ENCODE results near the gene QSOX1. TPM values are rescaled to one million over a fixed set of nuclear protein-coding genes. Genes with fewer than 3 reads are reported as not detected.

QSOX1 gene
- total RNA-seq, 1 experiment from 2014 or later, result 226 TPM

- intact Hi-C loops (cut with micrococcal nuclease; ENCODE audit: unreplicated experiment), result no loop called here
- ChIA-PET CTCF (interaction anchor here (0.5 to 0.7 kb wide), 2 partner anchors 60 to 524 kb away, joined by 3 to 5 read pairs; no protein-coding TSS in a partner anchor), POLR2A (ENCODE audit: unreplicated experiment) (interaction anchor here (0.7 kb wide), 1 partner anchor 298 kb away, joined by 4 read pairs; no protein-coding TSS in a partner anchor)
- peak overlapping the region; percentile 78 for H3K4me3 ChIP-seq
- peaks cover 24% of the 10 kb centered on the region for H3K27me3 ChIP-seq (ENCODE audit: insufficient read depth, low read depth)
- H3K79me2 ChIP-seq (ENCODE audit: low read depth), result no peaks in the 10 kb centered on the region
- peak overlapping the region; percentile 92 for H2AFZ ChIP-seq
- H3K4me2 ChIP-seq, result peak overlapping the region; percentile 100
- no peaks in the 10 kb centered on the region for H3K9me2 ChIP-seq (ENCODE audit: insufficient read depth)
- H3K27ac ChIP-seq, result no peak overlapping the region
- no peaks in the 10 kb centered on the region for H3K9me3 ChIP-seq (ENCODE audit: insufficient read depth, low read depth)
- no TSS peak for BruUV-seq (replicated peaks)
- peak; percentile 55 to 63 for DNase-seq
- H3K4me1 ChIP-seq (replicated peaks; ENCODE audit: insufficient read depth), result 0 out of 2 replicates have a peak, but pooled peaks cover 4% of the 10 kb centered on the region
- no peak for TF ChIP-seq CTCF (conservative IDR thresholded peaks at IDR 0.05)
- TF ChIP-seq EZH2 (IDR thresholded peaks at IDR 0.05; ENCODE audit: low read depth), result no peak
- no peaks in the 10 kb centered on the region for H3K36me3 ChIP-seq (ENCODE audit: low read depth)
- no peaks in the 10 kb centered on the region for H4K20me1 ChIP-seq (ENCODE audit: insufficient read depth)
- H3F3A ChIP-seq (ENCODE audit: insufficient read depth, low read depth), result peaks cover 10% of the 10 kb centered on the region; the same call in 1 of the 2 replicates
Observed at GRCh38 chr1:180230791-180231505, 76.3 kb downstream of the QSOX1 start.

- CTCF ChIA-PET, result interaction anchor here (0.7 kb wide), 1 partner anchor 61 kb away, joined by 5 read pairs; no protein-coding TSS in a partner anchor
- DNase-seq, result peak; percentile 57 to 82
- Histone ChIP-seq H3K4me1 (replicated peaks; ENCODE audit: insufficient read depth) (0 out of 2 replicates have a peak, but pooled peaks cover 4% of the 10 kb centered on the region), H3K4me2 (peak overlapping the region; percentile 100), H3K9me2 (ENCODE audit: insufficient read depth) (no peaks in the 10 kb centered on the region), H3K27me3 (ENCODE audit: insufficient read depth, low read depth) (peaks cover 22% of the 10 kb centered on the region), H3K27ac (no peak overlapping the region), H4K20me1 (ENCODE audit: insufficient read depth) (no peaks in the 10 kb centered on the region), H2AFZ (peak overlapping the region; percentile 92), H3K4me3 (peak overlapping the region; percentile 78), H3F3A (ENCODE audit: insufficient read depth, low read depth) (peaks cover 10% of the 10 kb centered on the region; the same call in 1 of the 2 replicates), H3K79me2 (ENCODE audit: low read depth) (no peaks in the 10 kb centered on the region), H3K9me3 (ENCODE audit: insufficient read depth, low read depth) (no peaks in the 10 kb centered on the region), H3K36me3 (ENCODE audit: low read depth) (no peaks in the 10 kb centered on the region)
- POLR2A ChIA-PET (ENCODE audit: unreplicated experiment), result interaction anchor here (0.7 kb wide), 1 partner anchor 298 kb away, joined by 4 read pairs; no protein-coding TSS in a partner anchor
- BruUV-seq (replicated peaks), result no TSS peak
- no peak for TF ChIP-seq EZH2 (IDR thresholded peaks at IDR 0.05; ENCODE audit: low read depth)
- TF ChIP-seq CTCF (conservative IDR thresholded peaks at IDR 0.05), result peak; percentile 25; the same call in 1 of the 2 replicates
- intact Hi-C loops (cut with micrococcal nuclease; ENCODE audit: unreplicated experiment), result no loop called here
Observed at GRCh38 chr1:180231506-180231921, 76.8 kb downstream of the QSOX1 start.

- no peaks in the 10 kb centered on the region for H3K9me3 ChIP-seq (ENCODE audit: insufficient read depth, low read depth)
- CTCF ChIA-PET, result no interaction called here
- peaks cover 22% of the 10 kb centered on the region for H3K27me3 ChIP-seq (ENCODE audit: insufficient read depth, low read depth)
- no TSS peak for BruUV-seq (replicated peaks)
- H2AFZ ChIP-seq, result peak overlapping the region; percentile 92
- no peaks in the 10 kb centered on the region for H3K36me3 ChIP-seq (ENCODE audit: low read depth)
- no peak for TF ChIP-seq CTCF (conservative IDR thresholded peaks at IDR 0.05)
- no peak for TF ChIP-seq EZH2 (IDR thresholded peaks at IDR 0.05; ENCODE audit: low read depth)
- peak overlapping the region; percentile 78 for H3K4me3 ChIP-seq
- no peak overlapping the region for H3K27ac ChIP-seq
- intact Hi-C loops (cut with micrococcal nuclease; ENCODE audit: unreplicated experiment), result no loop called here
- H3K9me2 ChIP-seq (ENCODE audit: insufficient read depth), result no peaks in the 10 kb centered on the region
- no peaks in the 10 kb centered on the region for H4K20me1 ChIP-seq (ENCODE audit: insufficient read depth)
- H3K4me1 ChIP-seq (replicated peaks; ENCODE audit: insufficient read depth), result 0 out of 2 replicates have a peak, but pooled peaks cover 4% of the 10 kb centered on the region
- no peaks in the 10 kb centered on the region for H3K79me2 ChIP-seq (ENCODE audit: low read depth)
- POLR2A ChIA-PET (ENCODE audit: unreplicated experiment), result interaction anchor here (0.7 kb wide), 1 partner anchor 297 kb away, joined by 4 read pairs; no protein-coding TSS in a partner anchor
- H3F3A ChIP-seq (ENCODE audit: insufficient read depth, low read depth), result peaks cover 10% of the 10 kb centered on the region; the same call in 1 of the 2 replicates
- peak overlapping the region; percentile 100 for H3K4me2 ChIP-seq
- no peak for DNase-seq
Observed at GRCh38 chr1:180231936-180232335, 77.3 kb downstream of the QSOX1 start.
